Testis (tissue), 2 donors: ENCODE measurements around the gene SOX21.

ENCODE experiments used
- POLR2A ChIP-seq: fragments of 450-650 bp; IDR thresholded peaks from one replicate; pipeline ENCODE4 v1.6.1; 2017; ENCODE audit warnings: antibody characterized with exemption, mild to moderate bottlenecking, moderate library complexity
- TF ChIP-seq, protein P1 (sequence below), 3 experiments: fragments of 450-650 bp in 2 of 3; fragments of 200-600 bp in 1 of 3; sonication (generic) in 1 of 3; IDR thresholded peaks; one replicate each; pipeline ENCODE4 v1.5.1; 2016 to 2019; ENCODE audit warnings: antibody characterized with exemption in 3 of 3, mild to moderate bottlenecking in 2 of 3, moderate library complexity in 1 of 3

DNA sequence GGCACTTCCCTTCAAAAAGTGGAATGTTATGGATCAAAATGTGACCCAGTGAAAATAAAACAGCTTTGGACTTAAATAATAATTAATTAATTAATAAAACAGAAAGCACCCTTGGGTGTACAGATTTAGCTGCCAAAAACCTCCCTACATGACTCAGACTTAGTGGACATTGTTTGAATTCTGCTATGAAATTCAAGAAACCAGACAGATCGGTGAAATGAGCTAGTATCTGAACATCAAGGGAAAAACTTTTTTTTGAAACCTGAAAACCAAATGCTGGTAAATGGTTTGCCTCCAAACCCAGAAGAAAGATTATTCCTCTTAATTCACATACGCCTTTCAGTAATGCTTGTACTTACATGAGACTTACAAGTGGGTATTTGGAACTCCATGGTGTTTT, 33.5 kb downstream of the SOX21 start:
- TF ChIP-seq, protein P1, sequence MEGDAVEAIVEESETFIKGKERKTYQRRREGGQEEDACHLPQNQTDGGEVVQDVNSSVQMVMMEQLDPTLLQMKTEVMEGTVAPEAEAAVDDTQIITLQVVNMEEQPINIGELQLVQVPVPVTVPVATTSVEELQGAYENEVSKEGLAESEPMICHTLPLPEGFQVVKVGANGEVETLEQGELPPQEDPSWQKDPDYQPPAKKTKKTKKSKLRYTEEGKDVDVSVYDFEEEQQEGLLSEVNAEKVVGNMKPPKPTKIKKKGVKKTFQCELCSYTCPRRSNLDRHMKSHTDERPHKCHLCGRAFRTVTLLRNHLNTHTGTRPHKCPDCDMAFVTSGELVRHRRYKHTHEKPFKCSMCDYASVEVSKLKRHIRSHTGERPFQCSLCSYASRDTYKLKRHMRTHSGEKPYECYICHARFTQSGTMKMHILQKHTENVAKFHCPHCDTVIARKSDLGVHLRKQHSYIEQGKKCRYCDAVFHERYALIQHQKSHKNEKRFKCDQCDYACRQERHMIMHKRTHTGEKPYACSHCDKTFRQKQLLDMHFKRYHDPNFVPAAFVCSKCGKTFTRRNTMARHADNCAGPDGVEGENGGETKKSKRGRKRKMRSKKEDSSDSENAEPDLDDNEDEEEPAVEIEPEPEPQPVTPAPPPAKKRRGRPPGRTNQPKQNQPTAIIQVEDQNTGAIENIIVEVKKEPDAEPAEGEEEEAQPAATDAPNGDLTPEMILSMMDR (IDR thresholded peaks at IDR 0.05) = no peak
- no peak for TF ChIP-seq POLR2A
